Tibial nerve (tissue), 4 donors: ENCODE measurements around the gene ARID5B.

ENCODE experiments used
- CTCF ChIP-seq, 5 experiments: fragments of 200-600 bp in 3 of 5; fragments of 450-650 bp in 2 of 5; sonication (generic) in 3 of 5; IDR thresholded peaks; one replicate each; pipeline ENCODE4 v1.5.1; 2016 to 2019; ENCODE audit warnings: antibody characterized with exemption in 5 of 5, mild to moderate bottlenecking in 3 of 5, moderate library complexity in 2 of 5
- EP300 ChIP-seq, 2 donors: sonication (generic); formaldehyde crosslinking; IDR thresholded peaks; one replicate each; pipeline ENCODE4 v1.6.1; 2017; ENCODE audit warnings: antibody characterized with exemption in 2 of 2, mild to moderate bottlenecking in 1 of 2
- POLR2A ChIP-seq, 2 donors: fragments of 450-650 bp; IDR thresholded peaks; one replicate each; pipeline ENCODE4 v1.6.1; 2017; ENCODE audit warnings: antibody characterized with exemption in 2 of 2, mild to moderate bottlenecking in 2 of 2, moderate library complexity in 2 of 2

- no peak for TF ChIP-seq CTCF (IDR thresholded peaks at IDR 0.05)
- no peak for TF ChIP-seq EP300 (IDR thresholded peaks at IDR 0.05)
- no peak for TF ChIP-seq POLR2A (IDR thresholded peaks at IDR 0.05)
Measured at GRCh38 chr10:61903928-61904344, 2.4 kb downstream of the ARID5B start.
